Sciatic nerve (tissue), 2 donors: Measurements from ENCODE around the gene NAPA. TPM values are rescaled to one million over a fixed set of nuclear protein-coding genes. Genes with fewer than 3 reads are reported as not detected.

Experiments used
- ATAC-seq: fragments of 200-7000 bp; cut with Tn5 transposase; one replicate; pipeline ENCODE4 v1.9.1; 2020; ENCODE audit warnings: mild to moderate bottlenecking, moderate library complexity
- DNase-seq: peaks from one replicate; pipeline ENCODE4 v3.0.0-alpha.2; 2020; ENCODE audit warnings: low spot score
- intact Hi-C: fragments of 100-400 bp; cut with DNase I; formaldehyde crosslinking; loops from one replicate; pipeline ENCODE4 v1.14.2; 2022
- total RNA-seq: library from RNA; stranded (reverse); fragmentation: NEBNext Ultra II Directional; extraction: Animal tissue kit (Norgen Biotek cat#: 25700); gene quantifications from one replicate; pipeline ENCODE4 v1.2.1, GENCODE V29; 2021
- donor health status: DM: no; HTN: no; CAD: no.
- donor health status: DM: no; HTN: no; CAD: no.

The NAPA gene
- total RNA-seq: 91.7 TPM

- intact Hi-C loops: no loop called here
- ATAC-seq: peak; percentile 98
- DNase-seq: peak; percentile 100
Observed at GRCh38 chr19:47514869-47515588, at the start of gene NAPA. NAPA (minus strand) TSS chr19:47515063; CDS start chr19:47514940, 123 bp downstream.

- ATAC-seq (no peak), DNase-seq (no peak)
- intact Hi-C loops: no loop called here
Observed at GRCh38 chr19:47564081-47564480, 49.2 kb upstream of the NAPA start.

DNA sequence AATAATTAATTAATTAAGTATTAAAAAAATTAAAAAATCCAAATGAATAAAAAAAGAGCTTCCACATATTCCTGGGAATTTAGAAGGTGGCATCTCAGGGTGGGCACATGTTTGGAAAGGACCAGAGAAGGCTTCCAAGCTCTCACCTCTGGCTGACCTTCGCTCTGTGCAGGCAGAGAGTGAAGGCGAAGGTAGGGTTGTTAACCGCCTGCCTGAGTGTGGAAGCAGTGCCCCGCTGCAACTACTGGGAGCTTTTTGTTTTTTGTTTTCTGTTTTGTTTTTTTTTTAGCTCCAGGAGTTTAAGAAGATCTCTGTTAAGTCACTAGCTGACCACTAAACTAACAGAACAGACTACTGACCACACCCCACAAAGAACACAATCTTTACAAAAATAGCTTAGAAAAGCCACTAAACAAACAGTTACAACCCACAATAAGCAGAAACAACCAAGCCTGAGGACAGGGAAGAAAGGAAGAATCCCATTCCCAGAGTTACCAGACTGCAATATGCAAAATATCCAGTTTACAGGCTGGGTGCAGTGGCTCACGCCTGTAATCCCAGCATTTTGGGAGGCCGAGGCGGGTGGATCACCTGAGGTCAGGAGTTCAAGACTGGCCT, 46.7 kb upstream of the NAPA start:
- ATAC-seq: peak; percentile 41
- intact Hi-C loops: no loop called here
- no peak for DNase-seq

DNA sequence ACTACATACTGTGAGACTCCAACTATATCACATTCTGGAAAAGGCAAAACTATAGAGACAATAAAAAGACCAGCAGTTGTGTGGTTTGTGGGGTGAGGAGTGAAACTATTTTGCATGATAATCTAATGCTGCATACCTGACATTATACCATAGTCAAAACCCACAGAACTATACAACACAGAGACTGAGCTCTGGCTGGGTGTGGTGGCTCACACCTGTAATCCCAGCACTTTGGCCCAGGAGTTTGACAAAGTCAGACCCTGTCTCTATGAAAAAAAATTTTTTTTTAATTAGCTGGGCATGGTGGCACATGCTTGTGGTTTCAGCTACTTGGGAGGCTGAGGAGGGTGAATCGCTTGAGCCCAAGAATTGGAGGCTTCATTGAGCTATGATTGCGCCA, 46.1 kb upstream of the NAPA start:
- ATAC-seq: no peak
- no peak for DNase-seq
- intact Hi-C loops: no loop called here

- no peak for ATAC-seq
- no peak for DNase-seq
- intact Hi-C loops: no loop called here
Observed at GRCh38 chr19:47550129-47550528, 35.3 kb upstream of the NAPA start.

DNA sequence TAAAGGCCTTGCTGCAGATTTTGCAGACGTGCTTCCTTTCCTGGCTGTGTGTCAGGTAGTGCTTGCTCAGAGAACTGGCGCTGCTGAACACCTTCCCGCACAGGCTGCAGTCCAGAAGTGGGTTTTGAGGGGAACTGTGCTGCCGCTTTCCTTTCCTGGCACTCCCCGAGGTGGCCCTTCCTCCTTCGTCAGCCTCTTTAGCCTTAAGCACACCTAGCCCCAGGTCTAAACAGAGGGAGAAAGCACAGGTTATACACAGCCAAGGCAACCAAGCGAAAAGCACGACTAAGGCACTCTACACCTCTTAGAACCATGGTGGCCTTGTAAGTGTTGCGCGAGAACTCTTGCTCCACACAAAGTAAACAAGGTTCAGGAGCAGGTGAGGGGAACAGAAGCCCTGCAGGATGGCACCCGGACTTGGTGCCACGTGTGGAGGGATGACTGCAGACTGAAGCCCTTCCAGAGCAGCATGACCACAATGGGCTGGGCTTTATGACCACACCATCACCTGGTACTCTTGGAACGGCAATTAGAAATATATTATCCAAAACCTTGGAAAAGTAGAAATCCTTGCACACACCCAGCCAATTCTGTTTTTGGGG, 34.5 kb upstream of the NAPA start:
- intact Hi-C loops: no loop called here
- ATAC-seq (no peak), DNase-seq (no peak)

- ATAC-seq (no peak), DNase-seq (no peak)
- intact Hi-C loops: no loop called here
Observed at GRCh38 chr19:47547199-47547598, 32.3 kb upstream of the NAPA start.

DNA sequence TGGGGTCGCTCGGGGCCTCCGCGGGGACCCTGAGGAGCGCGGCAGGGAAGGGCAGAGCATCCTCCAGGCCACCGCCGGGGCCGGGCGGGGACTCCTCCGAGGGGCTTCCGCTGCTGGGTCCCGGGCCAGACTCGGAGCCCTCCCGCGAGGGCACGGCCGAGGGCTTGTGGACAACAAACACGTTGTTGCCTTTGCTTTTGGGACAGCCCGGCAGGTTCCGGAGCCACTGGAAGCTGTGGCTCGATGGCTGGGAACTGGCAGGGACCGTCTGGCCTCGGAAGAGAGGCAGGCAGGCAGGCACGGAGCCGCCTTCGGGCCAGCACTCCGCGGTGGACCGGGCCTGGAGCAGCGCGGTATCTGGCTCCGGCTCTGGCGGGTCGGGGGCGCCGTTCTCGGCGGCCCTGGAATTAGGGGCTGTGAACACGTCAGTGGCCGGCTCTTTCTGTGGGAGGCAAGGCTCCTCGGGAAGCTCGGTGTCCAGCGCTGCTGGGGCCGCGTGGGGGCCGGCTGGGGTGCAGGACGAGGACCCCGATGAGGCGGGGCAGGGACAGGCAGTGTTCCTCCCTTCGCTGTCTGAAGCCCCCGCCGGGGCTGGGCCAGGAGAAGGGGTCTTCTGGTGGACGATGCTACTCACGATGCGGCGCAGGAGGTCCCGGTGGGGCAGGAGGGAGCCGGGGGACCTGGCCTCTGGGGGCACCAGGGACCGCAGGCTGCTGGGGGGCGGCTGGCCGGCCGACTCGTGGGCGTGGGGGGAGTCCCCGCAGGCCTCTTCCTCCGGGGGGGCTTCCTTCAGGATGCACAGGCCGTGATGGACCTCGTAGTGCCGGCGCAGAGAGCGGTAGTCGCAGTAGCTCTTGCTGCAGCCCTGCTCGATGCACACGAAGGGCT, 30.4 kb upstream of the NAPA start:
- no peak for DNase-seq
- intact Hi-C loops: no loop called here
- ATAC-seq: no peak

DNA sequence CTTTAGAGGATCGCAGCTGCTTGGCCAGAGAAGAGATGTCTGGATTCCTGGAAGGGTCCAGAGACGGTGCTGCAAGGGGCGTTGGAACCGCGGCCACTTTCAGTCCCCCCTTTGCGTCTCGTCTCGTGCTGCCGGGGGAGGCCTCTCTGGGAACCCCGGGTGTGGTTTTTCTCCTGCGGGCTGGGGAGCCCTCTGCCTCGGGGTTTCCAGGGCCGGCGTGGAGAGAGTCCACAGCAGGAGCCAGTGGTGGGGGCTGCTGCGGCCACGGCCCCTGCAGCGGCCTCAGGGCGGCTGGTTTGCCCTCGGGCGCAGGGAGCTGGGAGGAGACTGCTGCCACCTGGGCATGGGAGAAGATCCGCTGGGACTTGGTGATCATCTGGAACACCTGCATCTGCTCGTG, 29.6 kb upstream of the NAPA start:
- ATAC-seq (no peak), DNase-seq (no peak)
- intact Hi-C loops: loop anchor here (5.0 kb wide), 1 partner anchor 1908 kb away; the partner anchor contains the start of genes ALDH16A1 and PIH1D1

GRCh38 chr19:47544075-47544474, 29.2 kb upstream of the NAPA start:
- ATAC-seq (no peak), DNase-seq (no peak)
- intact Hi-C loops: loop anchor here (5.0 kb wide), 1 partner anchor 1908 kb away; the partner anchor contains the start of genes ALDH16A1 and PIH1D1

- ATAC-seq: no peak
- intact Hi-C loops: loop anchor here (5.0 kb wide), 1 partner anchor 1910 kb away; the partner anchor contains the start of genes ALDH16A1 and PIH1D1
- DNase-seq: no peak
Observed at GRCh38 chr19:47542030-47542475, 27.2 kb upstream of the NAPA start.

DNA sequence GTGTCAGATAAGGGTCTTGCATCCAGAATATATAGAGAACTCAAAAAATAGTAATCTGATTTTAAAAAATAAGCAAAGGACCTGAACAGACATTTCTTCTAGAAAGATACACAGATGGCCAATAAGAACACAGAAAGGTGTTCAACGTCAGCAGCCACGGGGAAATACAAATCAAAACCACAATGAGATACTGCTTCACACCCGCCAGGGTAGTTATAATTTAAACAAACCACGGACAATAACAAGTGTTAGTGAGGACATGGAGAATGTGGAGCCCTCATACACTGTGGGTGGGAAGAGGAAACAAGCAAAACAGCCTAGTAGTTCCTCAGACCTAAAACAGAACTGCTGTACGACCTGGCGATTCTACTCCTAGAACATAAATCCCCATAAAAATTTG, 26.7 kb upstream of the NAPA start:
- DNase-seq (no peak), ATAC-seq (no peak)
- intact Hi-C loops: loop anchor here (5.0 kb wide), 1 partner anchor 1911 kb away; the partner anchor contains the start of genes ALDH16A1 and PIH1D1

GRCh38 chr19:47540748-47541147, 25.9 kb upstream of the NAPA start:
- intact Hi-C loops: loop anchor here (5.0 kb wide), 1 partner anchor 1912 kb away; the partner anchor contains the start of genes ALDH16A1 and PIH1D1
- ATAC-seq (no peak), DNase-seq (no peak)

GRCh38 chr19:47539747-47540311, 25.0 kb upstream of the NAPA start:
- ATAC-seq: no peak
- intact Hi-C loops: loop anchor here (5.0 kb wide), 1 partner anchor 1912 kb away; the partner anchor contains the start of genes ALDH16A1 and PIH1D1
- no peak for DNase-seq

DNA sequence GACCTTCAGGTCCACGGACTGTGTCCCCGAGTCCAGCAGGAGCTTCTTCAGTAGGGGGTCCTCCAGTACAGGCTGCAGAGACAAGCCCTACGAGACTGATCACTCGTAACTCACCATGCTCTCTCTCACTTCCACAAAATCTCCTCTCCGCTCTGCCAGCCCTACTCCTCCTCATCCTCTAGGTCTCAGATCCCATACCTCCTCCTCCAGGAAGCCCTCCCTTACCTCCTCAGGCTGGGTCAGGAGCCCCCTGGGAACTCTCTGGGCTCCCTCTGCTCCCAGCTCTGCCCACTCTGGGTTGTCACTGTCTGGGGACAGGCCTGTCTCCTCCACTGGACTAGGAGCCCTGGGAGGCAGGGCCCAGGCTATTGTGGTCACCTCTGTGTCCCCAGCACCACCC, 23.9 kb upstream of the NAPA start:
- intact Hi-C loops: no loop called here
- no peak for ATAC-seq
- DNase-seq: no peak

- ATAC-seq (no peak), DNase-seq (no peak)
- intact Hi-C loops: no loop called here
Observed at GRCh38 chr19:47537493-47537892, 22.6 kb upstream of the NAPA start.

GRCh38 chr19:47534628-47535027, 19.8 kb upstream of the NAPA start:
- no peak for ATAC-seq
- intact Hi-C loops: no loop called here
- no peak for DNase-seq

GRCh38 chr19:47531640-47532387, 17.0 kb upstream of the NAPA start:
- no peak for DNase-seq
- ATAC-seq: no peak
- intact Hi-C loops: no loop called here
